ENCODE data around the gene PNKD.

PNKD gene, protein sequence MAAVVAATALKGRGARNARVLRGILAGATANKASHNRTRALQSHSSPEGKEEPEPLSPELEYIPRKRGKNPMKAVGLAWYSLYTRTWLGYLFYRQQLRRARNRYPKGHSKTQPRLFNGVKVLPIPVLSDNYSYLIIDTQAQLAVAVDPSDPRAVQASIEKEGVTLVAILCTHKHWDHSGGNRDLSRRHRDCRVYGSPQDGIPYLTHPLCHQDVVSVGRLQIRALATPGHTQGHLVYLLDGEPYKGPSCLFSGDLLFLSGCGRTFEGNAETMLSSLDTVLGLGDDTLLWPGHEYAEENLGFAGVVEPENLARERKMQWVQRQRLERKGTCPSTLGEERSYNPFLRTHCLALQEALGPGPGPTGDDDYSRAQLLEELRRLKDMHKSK

DNA sequence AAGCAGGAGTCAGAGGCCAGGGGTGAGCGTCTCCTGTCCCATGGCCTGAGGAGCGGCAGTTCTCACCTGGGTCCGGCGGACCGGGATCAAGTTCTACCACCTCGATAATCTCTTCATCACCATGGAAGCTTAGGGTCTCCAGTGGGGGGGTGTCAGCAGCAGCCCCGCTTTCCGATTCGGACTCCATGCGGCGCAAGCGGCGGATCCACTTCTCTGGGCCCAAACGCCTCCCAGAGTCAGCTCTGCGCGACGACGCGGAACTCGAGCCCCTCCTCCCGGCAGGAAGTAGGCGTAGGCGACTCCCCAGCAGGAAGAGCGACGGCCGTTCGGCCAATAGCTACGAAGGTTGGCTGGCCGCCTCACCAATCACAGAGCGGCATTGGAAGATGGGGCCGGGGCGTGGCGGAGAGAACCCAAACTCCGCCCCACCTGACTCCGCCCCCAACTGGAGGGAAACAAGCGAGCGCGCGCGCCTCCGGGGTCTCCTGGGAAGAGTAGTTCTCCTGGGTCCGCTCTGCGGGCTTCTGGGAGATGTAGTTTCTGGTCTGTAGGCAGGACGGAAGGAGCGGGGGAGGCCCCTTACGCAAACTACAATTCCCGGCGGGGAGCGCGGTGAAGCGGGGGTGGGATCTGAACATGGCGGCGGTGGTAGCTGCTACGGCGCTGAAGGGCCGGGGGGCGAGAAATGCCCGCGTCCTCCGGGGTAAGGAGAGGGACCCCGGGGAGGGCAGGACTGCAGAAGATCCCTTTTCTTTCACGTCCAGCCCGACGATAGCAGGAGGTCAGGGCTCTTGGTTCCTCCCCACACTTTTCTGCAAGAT, at the start of gene PNKD, which contains the start of gene AAMP:
Gene PNKD, plus strand, starts transcription at position 620 of the 821 bp plus-strand sequence. Its CDS starts 17 bp downstream, at position 637.
Gene AAMP, minus strand, starts transcription at position 238 of the 821 bp plus-strand sequence. Its CDS starts 51 bp downstream, at position 187.
- DNase-seq (ENCODE audit: low read depth in 2 of 2) = peak; percentile 100

DNA sequence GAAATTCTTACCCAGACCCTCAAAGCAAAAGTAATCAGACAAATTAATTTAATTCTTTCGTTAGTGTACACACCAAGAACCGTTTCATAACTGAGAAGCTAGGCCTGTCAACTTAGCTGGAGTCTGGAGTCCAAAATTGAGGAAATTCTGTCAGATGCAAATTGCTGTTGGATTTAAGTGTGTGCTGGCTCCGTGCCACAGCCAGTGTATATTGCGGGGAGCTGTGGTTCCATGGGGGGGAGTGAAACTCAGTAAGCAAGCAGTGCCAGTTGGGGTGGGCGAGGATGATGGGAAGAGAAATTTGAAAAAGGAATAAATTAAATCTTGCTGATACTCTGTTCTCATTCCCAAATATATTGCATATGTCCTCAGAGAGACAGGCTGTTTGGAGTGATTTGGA, 49.3 kb upstream of the PNKD start:
- DNase-seq (ENCODE audit: low read depth in 2 of 2) = no peak

DNA sequence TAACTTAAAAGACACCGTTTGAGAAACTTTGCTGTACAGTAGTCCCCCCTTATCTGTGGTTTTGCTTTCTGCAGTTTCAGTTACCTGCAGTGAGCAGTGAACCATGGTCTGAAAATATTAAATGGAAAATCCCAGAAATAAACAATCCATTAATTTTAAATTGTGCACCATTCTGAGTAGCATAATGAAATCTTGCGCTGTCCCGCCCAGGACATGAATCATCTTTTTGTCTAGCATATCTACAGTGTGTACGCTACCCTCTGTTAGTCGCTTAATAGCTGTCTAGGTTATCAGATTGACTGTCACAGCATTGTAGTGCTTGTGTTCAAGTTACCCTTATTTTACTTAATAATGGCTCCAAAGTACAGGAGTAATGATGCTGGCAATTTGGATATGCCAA, 47.3 kb upstream of the PNKD start:
- no peak for DNase-seq (ENCODE audit: low read depth in 2 of 2)

DNA sequence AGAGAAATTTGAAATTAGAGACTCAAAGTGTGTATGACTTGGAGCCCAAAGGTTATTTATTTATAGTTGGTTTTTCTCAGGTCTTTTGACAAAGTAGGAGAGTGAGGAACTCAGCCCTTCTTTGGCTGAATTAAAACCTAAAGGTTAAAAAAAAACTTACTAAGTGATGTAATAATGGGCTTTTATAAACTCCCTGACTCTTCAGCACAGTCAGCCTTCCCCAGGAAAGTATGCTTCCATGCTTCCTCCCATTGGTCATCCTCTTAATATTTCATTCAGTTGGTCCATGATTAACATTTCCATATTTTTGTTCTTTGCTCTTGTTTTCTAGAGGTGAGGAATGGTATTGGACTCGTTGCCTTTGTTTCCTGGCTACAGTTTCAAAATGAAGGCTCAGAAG, 46.1 kb upstream of the PNKD start:
- DNase-seq (ENCODE audit: low read depth in 2 of 2) = no peak

DNA sequence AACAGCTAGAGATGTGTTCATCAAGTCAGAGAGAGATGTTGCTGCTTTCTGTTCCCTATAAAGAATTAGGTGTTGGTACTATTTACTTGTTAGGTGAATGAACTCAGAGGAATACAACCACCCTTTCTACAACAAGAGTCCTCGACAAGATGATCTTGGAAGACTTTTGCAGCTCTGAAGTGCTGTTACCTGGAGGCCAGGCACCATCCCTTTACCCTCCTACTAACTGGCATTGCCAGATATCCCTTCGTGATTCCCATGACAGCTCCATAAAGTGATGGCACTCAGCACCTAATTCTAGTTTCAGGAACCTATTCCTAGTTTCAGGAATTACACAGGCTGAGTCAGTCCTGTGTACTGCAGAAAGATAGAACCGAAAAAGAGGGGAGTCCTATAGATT, 43.4 kb upstream of the PNKD start:
- no peak for DNase-seq (ENCODE audit: low read depth in 2 of 2)

DNA sequence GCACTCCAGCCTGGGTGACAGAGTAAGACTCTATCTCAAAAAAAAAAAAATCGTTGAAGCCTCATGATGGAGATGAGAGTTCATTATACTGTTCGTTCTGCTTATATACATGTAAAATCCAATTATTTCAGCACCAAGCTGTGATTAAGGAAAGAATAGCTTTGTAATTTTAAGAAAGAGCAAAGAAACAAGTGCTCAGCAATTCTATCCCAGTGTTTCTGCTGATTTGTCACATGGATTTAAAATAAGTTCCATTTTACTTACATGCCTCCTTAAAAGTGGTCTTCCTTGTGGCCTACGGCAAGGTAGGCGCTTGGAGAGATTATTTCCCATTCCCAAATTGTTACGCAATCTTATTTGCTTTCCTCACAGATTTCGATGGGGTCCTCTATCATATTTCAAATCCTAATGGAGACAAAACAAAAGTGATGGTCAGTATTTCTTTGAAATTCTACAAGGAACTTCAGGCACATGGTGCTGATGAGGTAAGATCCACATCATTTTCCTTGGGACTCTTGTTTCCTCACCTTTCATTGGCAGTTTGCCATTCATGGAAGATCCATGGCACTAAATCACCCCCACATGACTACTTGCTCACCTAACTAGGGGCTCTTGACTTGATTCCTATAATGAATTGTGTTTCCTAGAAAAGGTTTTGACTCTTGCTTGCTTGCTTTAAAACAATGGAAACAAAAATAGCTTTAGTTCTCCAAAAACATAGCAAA, 41.8 kb upstream of the PNKD start:
- DNase-seq (ENCODE audit: low read depth in 2 of 2) = no peak

DNA sequence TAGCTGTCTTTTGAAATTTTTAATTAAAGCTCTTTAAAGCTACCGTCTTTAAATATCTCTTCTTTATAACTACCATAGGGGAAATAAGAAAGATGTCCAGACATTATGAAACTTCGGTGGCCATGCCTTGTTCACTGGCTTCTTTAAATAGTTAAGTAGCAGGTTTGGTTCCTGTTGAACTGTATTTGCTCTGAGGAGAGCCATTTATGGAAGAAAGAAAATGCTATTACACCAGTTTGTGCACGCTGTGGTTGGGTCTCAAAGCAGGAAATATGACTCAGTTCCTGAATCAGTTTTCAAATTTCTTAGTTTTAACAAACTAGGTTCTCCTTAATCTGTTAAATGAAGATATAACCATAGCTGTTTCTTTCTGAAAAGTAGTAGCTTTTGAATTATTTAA, 41.1 kb upstream of the PNKD start:
- no peak for DNase-seq (ENCODE audit: low read depth in 2 of 2)

DNA sequence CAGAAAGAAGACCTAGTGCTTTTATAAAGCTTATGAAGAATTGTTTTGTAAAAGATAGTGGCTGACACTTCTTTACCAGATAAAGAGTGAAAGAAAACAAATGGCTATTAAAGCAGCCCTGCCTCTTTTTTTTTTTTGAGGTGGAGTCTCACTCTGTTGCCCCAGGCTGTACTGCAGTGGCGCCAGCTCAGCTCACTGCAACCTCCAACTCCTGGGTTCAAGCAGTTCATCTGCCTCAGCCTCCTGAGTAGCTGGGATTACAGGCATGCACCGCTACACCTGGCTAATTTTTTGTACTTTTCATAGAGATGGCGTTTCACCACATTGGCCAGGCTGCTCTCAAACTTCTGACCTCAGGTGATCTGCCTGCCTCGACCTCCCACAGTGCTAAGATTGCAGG, 40.5 kb upstream of the PNKD start:
- no peak for DNase-seq (ENCODE audit: low read depth in 2 of 2)

DNA sequence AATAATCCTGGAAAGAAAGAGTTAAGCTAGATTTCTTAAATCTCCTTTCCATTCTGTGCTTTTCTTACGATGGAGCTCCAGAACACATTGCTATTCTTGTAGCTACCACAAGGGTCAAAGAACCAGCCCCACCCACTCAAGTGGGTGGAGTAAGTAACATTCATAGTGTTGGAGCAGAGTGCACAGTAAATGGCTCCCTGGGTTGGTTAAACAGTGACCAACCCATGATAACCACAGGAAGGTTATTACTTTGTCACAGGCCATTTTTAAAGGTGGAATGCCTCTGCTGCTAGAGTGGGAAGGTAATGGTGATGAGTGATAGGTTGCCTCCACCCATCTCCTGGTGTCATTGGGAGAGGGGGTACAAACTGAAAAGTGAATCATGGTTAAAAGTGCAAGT, 39.4 kb upstream of the PNKD start:
- DNase-seq (ENCODE audit: low read depth in 2 of 2) = no peak

DNA sequence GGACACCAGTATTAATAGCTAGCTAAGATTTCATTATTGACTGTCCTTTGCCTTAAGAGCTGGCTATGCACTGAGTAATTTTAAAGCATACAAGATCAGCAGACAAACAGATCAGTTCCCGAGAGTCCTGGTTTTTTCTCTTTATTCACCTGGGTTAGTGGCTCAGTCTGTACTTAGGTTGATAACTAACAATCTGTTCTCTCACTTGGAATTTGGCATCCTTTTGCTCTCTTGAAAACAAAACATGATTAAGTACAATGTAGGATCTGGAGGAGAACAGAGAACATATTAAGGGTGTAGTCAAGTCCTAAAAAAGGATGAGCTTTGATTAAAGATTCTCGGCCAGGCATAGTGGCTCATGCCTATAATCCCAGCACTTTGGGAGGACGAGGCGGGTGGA, 36.8 kb upstream of the PNKD start:
- no peak for DNase-seq (ENCODE audit: low read depth in 2 of 2)

DNA sequence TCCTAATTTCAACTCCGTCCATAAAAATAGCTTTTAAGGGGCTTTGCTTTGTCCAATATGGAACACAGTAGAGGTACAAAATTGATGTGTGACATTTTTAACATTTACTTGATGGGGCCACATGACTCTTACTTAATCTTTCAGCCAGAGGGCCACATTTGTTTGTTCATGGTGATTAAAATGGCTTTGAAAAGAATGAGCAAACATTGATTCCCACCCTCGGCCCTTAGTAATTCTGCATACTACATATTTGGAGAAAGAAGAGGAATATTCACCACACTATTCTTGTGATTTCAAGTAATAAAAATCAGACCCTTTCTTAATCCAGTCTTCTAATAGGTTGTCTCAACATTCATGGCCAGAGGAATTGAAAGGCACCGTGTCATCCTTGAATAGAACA, 35.8 kb upstream of the PNKD start:
- no peak for DNase-seq (ENCODE audit: low read depth in 2 of 2)

DNA sequence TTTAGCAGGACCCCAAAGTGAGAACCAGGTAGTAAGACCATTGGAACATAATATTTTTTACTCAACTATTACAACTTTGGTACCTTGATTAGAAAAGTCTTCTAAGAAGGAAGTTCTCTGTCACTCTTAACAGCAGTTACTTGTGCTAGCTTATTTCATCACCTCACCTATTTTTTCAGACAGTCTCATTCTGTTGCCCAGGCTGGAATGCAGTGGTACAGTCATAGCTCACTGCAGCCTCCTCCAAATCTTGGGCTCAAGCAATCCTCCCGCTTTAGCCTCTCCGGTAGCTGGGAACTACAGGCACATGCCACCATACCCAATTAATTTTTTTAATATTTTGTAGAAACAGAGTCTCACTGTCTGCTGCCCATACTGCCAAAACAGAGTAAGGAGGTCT, 35.3 kb upstream of the PNKD start:
- no peak for DNase-seq (ENCODE audit: low read depth in 2 of 2)

DNA sequence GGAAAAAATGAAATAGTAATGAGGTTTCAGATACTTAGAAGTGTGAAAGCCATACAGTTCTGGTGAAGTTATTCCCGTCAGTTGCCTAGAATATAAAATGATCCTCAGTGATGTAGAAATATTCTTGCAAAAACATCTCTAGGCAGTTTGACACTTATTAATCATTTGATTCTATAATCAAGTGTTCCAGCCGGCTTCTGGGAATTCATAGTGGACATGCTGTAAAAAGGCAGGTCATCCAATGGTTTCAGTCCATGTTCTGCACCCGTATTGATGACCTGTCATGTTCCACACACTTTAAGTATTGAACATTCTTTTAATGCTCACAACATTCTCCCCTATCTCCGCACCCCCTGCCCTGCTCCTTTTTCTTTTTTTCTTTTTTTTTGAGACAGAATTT, 33.5 kb upstream of the PNKD start:
- no peak for DNase-seq (ENCODE audit: low read depth in 2 of 2)

DNA sequence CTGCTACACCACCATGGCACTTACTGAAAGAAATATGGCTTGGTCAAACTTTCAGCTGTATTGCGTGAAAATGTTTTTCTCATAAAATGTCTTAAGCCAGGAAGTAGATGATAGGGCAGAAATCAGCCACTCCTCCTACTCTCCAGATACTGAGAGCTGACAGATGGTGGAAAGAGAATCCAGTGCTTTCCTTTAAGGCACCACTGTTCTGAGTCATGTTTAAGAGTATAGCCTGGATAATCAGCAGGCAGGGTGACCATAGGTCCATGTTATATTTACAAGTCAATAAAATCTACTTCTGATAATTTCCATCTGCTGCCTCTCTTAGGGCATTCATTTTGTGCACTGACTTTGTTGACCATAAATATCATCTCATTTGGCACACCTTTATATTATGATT, 31.4 kb upstream of the PNKD start:
- DNase-seq (ENCODE audit: low read depth in 2 of 2) = no peak

DNA sequence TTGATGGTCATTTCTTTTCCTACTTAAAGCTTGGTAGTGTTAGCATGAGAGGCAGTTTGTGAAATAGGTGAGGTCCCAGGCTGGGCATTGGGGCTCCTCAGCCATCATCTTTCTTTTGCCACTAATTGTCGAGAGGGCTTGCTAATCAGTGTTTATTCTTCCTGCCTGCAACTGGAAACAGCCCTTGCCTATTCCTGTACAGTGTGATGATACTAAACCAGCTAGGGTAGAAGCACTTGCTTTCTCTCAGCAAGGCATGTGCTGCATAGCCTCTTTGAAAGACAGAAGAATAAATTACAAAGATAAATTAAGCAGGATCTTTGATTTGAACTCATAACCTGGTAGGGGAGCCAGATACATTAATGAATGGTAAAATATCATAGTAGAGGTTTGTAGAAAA, 26.1 kb upstream of the PNKD start:
- DNase-seq (ENCODE audit: low read depth in 2 of 2) = no peak

DNA sequence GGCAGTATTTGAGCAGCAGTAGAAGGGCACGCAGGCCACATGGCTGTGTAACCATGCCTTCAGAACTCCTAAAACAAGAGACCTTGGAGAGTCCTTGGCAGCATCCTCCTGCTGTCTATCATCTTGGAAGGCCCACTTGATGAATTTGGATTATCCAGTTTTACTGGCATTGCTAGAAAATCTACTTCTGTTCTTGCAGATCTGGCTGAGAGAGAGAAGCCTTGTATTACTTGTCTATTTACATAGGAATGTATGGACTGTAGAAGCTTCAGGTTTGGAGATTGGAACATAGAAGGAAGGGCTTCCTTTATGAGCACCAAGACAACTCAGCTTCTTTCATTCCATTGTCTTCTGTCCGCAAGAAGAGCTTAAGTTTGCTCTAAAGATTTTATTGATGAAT, 25.7 kb upstream of the PNKD start:
- no peak for DNase-seq (ENCODE audit: low read depth in 2 of 2)

DNA sequence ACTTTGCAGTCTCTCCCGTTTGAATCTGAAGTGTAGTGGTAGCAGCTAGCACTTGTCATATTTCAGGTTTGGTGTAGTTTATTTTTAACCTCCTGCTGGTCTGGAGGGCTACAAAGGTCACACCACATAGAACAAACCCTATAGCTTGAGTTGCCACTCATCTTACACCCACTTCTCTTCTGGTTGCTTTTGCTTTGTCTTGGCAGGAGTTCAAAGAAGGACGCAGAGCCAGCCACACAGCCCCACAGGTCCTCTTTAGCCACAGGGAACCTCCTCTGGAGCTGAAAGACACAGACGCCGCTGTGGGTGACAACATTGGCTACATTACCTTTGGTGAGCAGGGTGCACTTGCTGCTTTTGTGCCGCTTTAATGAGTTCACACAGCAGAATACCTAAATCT, 25.1 kb upstream of the PNKD start:
- no peak for DNase-seq (ENCODE audit: low read depth in 2 of 2)

DNA sequence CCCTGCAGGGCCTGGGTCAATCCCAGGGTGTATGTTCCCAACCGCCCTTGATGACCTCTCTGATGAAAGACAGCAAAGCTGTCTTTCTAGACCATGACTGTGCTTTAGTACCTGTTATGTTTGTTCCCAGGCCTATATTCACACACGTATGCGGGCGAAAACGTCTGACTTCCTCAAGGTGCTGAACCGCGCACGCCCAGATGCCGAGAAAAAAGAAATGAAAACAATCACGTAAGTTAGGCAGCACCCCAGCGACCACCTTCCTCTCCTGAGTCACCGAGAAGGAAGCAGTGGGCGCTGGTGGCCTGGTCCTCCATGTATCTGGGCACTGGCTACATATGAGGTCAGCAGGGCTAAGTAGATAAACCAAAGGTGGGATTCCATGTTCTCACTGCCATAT, 20.6 kb upstream of the PNKD start:
- DNase-seq (ENCODE audit: low read depth in 2 of 2) = no peak

DNA sequence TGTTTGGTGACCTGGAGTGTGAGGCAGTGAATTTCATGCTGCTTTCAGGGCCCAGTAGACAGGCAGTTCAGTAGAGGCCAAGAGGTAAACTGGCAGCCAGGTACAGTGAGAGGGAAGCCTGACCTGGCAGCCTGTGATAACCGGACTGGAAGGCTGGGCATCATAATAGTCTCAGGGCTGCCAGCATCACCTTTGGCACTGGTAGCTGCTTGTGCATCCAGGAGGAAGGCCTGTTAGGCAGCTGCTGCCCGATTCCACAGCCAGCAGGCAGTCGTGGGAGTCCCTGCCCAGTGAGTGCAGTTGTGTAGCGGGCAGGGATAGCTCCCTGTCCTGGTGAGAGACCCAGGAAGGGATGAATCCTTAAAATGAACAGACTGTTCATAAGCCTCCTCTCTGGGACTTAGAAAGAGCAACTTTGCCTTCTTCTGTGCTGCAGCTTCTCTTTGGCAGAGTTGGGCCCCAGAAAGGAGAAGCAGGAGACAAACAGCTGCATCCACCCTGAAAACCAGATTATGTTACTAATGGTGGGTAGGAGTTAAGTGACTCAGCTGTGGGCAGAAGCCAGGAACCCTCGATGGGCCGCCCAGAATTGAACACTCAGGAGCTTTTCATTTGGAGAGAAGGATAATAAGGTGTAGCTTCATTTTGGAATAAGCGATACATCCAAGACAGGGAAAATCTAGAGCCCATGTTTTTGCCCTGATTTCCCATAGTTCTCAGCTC, 17.6 kb upstream of the PNKD start:
- no peak for DNase-seq (ENCODE audit: low read depth in 2 of 2)

DNA sequence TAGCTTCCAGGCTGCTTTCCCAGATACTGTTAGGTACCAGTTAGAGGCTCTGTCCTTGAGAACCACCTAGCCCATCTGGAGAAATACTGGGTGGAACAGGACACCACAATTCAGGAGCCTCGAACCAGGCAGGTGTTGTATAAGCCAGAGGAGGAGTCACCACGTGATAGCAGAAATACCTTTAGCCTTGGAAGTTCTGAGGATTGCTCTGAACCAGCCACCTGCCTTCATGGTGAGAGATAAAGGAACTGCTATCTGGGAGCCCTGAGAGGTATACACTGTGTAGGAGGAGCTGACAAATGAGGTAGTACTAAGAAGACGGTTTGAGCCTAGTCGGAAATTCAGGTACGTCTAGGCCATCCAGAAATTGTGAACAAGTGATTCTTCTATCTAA, 17.1 kb upstream of the PNKD start:
- DNase-seq (ENCODE audit: low read depth in 2 of 2) = no peak

DNA sequence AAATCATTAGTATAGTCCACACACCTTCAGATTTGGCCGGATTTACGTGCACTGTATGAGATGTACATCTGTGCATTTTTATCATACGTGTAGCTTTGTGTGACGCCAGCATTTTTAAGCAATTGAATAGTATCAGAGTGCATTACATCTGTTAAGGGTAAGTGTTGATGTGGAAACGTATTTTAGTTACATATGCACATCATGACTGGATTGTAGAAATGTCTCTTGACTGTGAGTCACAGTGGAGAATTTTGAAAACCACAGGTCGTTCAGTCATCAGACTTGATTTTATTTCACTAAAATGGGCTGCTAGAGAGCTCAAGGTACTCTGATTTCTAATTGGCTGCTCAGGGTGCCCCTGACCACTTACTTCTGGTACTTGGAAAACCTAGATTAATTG, 14.9 kb upstream of the PNKD start:
- no peak for DNase-seq (ENCODE audit: low read depth in 2 of 2)
